GM18861 (cell line): Measurements from ENCODE around the gene PLCH1.

Source experiments
- ATAC-seq: cut with Tn5 transposase; IDR thresholded peaks from one replicate; pipeline ENCODE4 v1.9.1; 2021; ENCODE audit not compliant: unreplicated experiment

The PLCH1 gene

GRCh38 chr3:155744626-155745324, at the start of gene PLCH1:
TSS of gene PLCH1 (minus strand) at chr3:155745071. CDS start at chr3:155704224, 40,847 bp downstream.
- no peak for ATAC-seq

GRCh38 chr3:155792532-155792931, 47.7 kb upstream of the PLCH1 start:
- ATAC-seq = no peak

- ATAC-seq = no peak
Observed at GRCh38 chr3:155791190-155791589, 46.3 kb upstream of the PLCH1 start.

GRCh38 chr3:155790272-155790925, 45.5 kb upstream of the PLCH1 start:
- no peak for ATAC-seq

GRCh38 chr3:155785662-155786295, 40.9 kb upstream of the PLCH1 start:
- ATAC-seq = no peak

- ATAC-seq = no peak
Observed at GRCh38 chr3:155782390-155782953, 37.6 kb upstream of the PLCH1 start.

GRCh38 chr3:155780291-155780690, 35.4 kb upstream of the PLCH1 start:
- no peak for ATAC-seq

GRCh38 chr3:155778462-155778861, 33.6 kb upstream of the PLCH1 start:
- ATAC-seq = no peak

GRCh38 chr3:155772801-155773200, 27.9 kb upstream of the PLCH1 start:
- ATAC-seq = no peak

- no peak for ATAC-seq
Observed at GRCh38 chr3:155771126-155771525, 26.3 kb upstream of the PLCH1 start.

- ATAC-seq = no peak
Observed at GRCh38 chr3:155766206-155766605, 21.3 kb upstream of the PLCH1 start.

GRCh38 chr3:155763870-155764463, 19.1 kb upstream of the PLCH1 start:
- no peak for ATAC-seq

GRCh38 chr3:155760653-155761052, 15.8 kb upstream of the PLCH1 start:
- no peak for ATAC-seq

- ATAC-seq = no peak
Observed at GRCh38 chr3:155757577-155757976, 12.7 kb upstream of the PLCH1 start.

GRCh38 chr3:155753038-155753639, 8.3 kb upstream of the PLCH1 start:
- no peak for ATAC-seq

GRCh38 chr3:155748611-155749365, 3.9 kb upstream of the PLCH1 start:
- ATAC-seq = no peak

- no peak for ATAC-seq
Observed at GRCh38 chr3:155747946-155748290, 3.0 kb upstream of the PLCH1 start.

- ATAC-seq = no peak
Observed at GRCh38 chr3:155747286-155747945, 2.5 kb upstream of the PLCH1 start.

- ATAC-seq = no peak
Observed at GRCh38 chr3:155746703-155747102, 1.8 kb upstream of the PLCH1 start.
